ENCODE results near the gene DYNLT1. TPM values are rescaled to one million over a fixed set of nuclear protein-coding genes. Genes with fewer than 3 reads are reported as not detected.

Gene DYNLT1
- total and polyA plus RNA-seq, 2 of the 13 experiments (the other 11 are each of a cell fraction or from before 2014, with no cell fraction given): 108 to 171 TPM

GRCh38 chr6:158629367-158630221, 14.9 kb downstream of the DYNLT1 start (continued):
- TF ChIP-seq SMYD3 (CRISPR knock-in tag; IDR thresholded peaks at IDR 0.05) (no peak), ZNF275 (CRISPR knock-in tag; IDR thresholded peaks at IDR 0.05; ENCODE audit: borderline replicate concordance) (no peak), ZFX (CRISPR knock-in tag; IDR thresholded peaks at IDR 0.05; ENCODE audit: low read depth) (peak; percentile 56), LCORL (IDR thresholded peaks at IDR 0.05) (no peak), LCORL (CRISPR knock-in tag; IDR thresholded peaks at IDR 0.05) (no peak), ZSCAN5A (CRISPR knock-in tag; IDR thresholded peaks at IDR 0.05; ENCODE audit: borderline replicate concordance) (no peak), NCOR1 (IDR thresholded peaks at IDR 0.05; ENCODE audit: borderline replicate concordance, low read length) (peak; percentile 80), SP5 (CRISPR knock-in tag; IDR thresholded peaks at IDR 0.05; ENCODE audit: borderline replicate concordance, low read depth) (no peak), ZNF12 (CRISPR knock-in tag; IDR thresholded peaks at IDR 0.05) (no peak), ZKSCAN8 (CRISPR knock-in tag; IDR thresholded peaks at IDR 0.05; ENCODE audit: borderline replicate concordance) (no peak), PLRG1 (conservative IDR thresholded peaks at IDR 0.05) (no peak), ZNF446 (CRISPR knock-in tag; IDR thresholded peaks at IDR 0.05) (no peak), ARHGAP35 (CRISPR knock-in tag; IDR thresholded peaks at IDR 0.05; ENCODE audit: borderline replicate concordance) (no peak; the same call in 1 of the 2 replicates), ZNF562 (CRISPR knock-in tag; IDR thresholded peaks at IDR 0.05; ENCODE audit: borderline replicate concordance) (no peak), ZNF33B (CRISPR knock-in tag; IDR thresholded peaks at IDR 0.05) (no peak), PATZ1 (CRISPR knock-in tag; IDR thresholded peaks at IDR 0.05) (0 out of 2 replicates have a peak, but pooled peaks have one; percentile 17), TGIF2 (CRISPR knock-in tag; IDR thresholded peaks at IDR 0.05) (0 out of 2 replicates have a peak, but pooled peaks have one; percentile 11), PLSCR1 (CRISPR knock-in tag; IDR thresholded peaks at IDR 0.05; ENCODE audit: borderline replicate concordance) (no peak)
- TF ChIP-seq, protein P1, sequence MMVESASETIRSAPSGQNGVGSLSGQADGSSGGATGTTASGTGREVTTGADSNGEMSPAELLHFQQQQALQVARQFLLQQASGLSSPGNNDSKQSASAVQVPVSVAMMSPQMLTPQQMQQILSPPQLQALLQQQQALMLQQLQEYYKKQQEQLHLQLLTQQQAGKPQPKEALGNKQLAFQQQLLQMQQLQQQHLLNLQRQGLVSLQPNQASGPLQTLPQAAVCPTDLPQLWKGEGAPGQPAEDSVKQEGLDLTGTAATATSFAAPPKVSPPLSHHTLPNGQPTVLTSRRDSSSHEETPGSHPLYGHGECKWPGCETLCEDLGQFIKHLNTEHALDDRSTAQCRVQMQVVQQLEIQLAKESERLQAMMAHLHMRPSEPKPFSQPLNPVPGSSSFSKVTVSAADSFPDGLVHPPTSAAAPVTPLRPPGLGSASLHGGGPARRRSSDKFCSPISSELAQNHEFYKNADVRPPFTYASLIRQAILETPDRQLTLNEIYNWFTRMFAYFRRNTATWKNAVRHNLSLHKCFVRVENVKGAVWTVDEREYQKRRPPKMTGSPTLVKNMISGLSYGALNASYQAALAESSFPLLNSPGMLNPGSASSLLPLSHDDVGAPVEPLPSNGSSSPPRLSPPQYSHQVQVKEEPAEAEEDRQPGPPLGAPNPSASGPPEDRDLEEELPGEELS (CRISPR knock-in tag; IDR thresholded peaks at IDR 0.05): peak; percentile 29; the same call in 1 of the 2 replicates
- TF ChIP-seq, protein P2, sequence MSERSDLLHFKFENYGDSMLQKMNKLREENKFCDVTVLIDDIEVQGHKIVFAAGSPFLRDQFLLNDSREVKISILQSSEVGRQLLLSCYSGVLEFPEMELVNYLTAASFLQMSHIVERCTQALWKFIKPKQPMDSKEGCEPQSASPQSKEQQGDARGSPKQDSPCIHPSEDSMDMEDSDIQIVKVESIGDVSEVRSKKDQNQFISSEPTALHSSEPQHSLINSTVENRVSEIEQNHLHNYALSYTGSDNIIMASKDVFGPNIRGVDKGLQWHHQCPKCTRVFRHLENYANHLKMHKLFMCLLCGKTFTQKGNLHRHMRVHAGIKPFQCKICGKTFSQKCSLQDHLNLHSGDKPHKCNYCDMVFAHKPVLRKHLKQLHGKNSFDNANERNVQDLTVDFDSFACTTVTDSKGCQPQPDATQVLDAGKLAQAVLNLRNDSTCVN (CRISPR knock-in tag; IDR thresholded peaks at IDR 0.05; ENCODE audit: borderline replicate concordance): 0 out of 2 replicates have a peak, but pooled peaks have one; percentile 57
